ENCODE data around the gene PRDM10.

- TF ChIP-seq POLR2A (IDR thresholded peaks at IDR 0.05) (no peak), CTCF (IDR thresholded peaks at IDR 0.05 in 8 of 11, conservative IDR thresholded peaks at IDR 0.05 in 3 of 11) (no peak), POLR2AphosphoS5 (IDR thresholded peaks at IDR 0.05) (no peak)
Measured at GRCh38 chr11:130031945-130032344, 29.3 kb upstream of the PRDM10 start.
